A673 (cell line): Measurements from ENCODE around the gene DGKH. TPM values are rescaled to one million over a fixed set of nuclear protein-coding genes. Genes with fewer than 3 reads are reported as not detected.

Experiments used
- BruUV-seq: library from RNA; stranded (reverse); fragments of 400-500 nt; replicated peaks from 2 replicates; lab custom pipeline; 2021; lab: Mats Ljungman, UMichigan
- CTCF ChIA-PET: fragments of 300-600 bp; sonication (Branson Sonifier 250); formaldehyde crosslinking; loops from one replicate; lab custom pipeline; 2022; ENCODE audit warnings: antibody characterized with exemption; lab: Charles Lee
- POLR2A ChIA-PET: fragments of 300-600 bp; sonication (Branson Sonifier 250); formaldehyde crosslinking; loops from one replicate; lab custom pipeline; 2022; ENCODE audit warnings: antibody characterized with exemption; ENCODE audit not compliant: low non-redundant PET; lab: Charles Lee
- DNase-seq: peaks from one replicate; pipeline ENCODE4 v3.0.0-alpha.2; 2015; ENCODE audit warnings: low spot score
- H3K27ac ChIP-seq: fragments of 200-600 bp; sonication (generic); 2 replicates; pipeline ENCODE4 v1.5.1; 2016; ENCODE audit warnings: mixed run types, low read depth, mild to moderate bottlenecking, mixed read lengths, antibody characterized with exemption, low read length; ENCODE audit not compliant: poor library complexity, severe bottlenecking
- H3K27me3 ChIP-seq: fragments of 200-600 bp; sonication (generic); replicated peaks from 2 replicates; pipeline ENCODE4 v1.6.1; 2017; ENCODE audit warnings: mixed run types, low read depth, mild to moderate bottlenecking, mixed read lengths, antibody characterized with exemption, low read length; ENCODE audit not compliant: insufficient read depth, poor library complexity
- H3K36me3 ChIP-seq: fragments of 200-600 bp; sonication (generic); 2 replicates; pipeline ENCODE4 v1.6.1; 2016; ENCODE audit warnings: mixed run types, mild to moderate bottlenecking, mixed read lengths, antibody characterized with exemption, low read length; ENCODE audit not compliant: insufficient read depth, poor library complexity, severe bottlenecking
- H3K4me1 ChIP-seq: fragments of 200-600 bp; sonication (generic); 2 replicates; pipeline ENCODE4 v1.6.1; 2017; ENCODE audit warnings: mixed run types, mild to moderate bottlenecking, mixed read lengths, antibody characterized with exemption, low read length; ENCODE audit not compliant: insufficient read depth, poor library complexity, severe bottlenecking
- H3K4me3 ChIP-seq: fragments of 200-600 bp; sonication (generic); 2 replicates; pipeline ENCODE4 v1.5.1; 2016; ENCODE audit warnings: low read depth, mixed run types, mild to moderate bottlenecking, mixed read lengths, low read length; ENCODE audit not compliant: poor library complexity, severe bottlenecking
- H3K9me3 ChIP-seq: fragments of 200-600 bp; sonication (generic); 2 replicates; pipeline ENCODE4 v1.6.1; 2016; ENCODE audit warnings: mixed run types, low read depth, mild to moderate bottlenecking, mixed read lengths, antibody characterized with exemption, low read length; ENCODE audit not compliant: poor library complexity, severe bottlenecking
- CTCF ChIP-seq: fragments of 300-800, 200-600 bp; sonication (generic); conservative IDR thresholded peaks from 2 replicates; pipeline ENCODE4 v1.5.1; 2017; ENCODE audit warnings: low read depth, mild to moderate bottlenecking, antibody characterized with exemption, low read length, moderate library complexity, mixed read lengths
- EZH2 ChIP-seq: fragments of 200-600 bp; sonication (generic); IDR thresholded peaks from 2 replicates; pipeline ENCODE4 v1.6.1; 2017; ENCODE audit warnings: borderline replicate concordance, low read depth, mild to moderate bottlenecking, mixed read lengths, antibody characterized with exemption, low read length; ENCODE audit not compliant: poor library complexity, severe bottlenecking
- intact Hi-C: fragments of 100-400 bp; cut with micrococcal nuclease; formaldehyde crosslinking; loops from one replicate; pipeline ENCODE4 v1.10.0; 2022; ENCODE audit not compliant: unreplicated experiment
- total RNA-seq: library from RNA; stranded (reverse); gene quantifications from 2 replicates; pipeline ENCODE4 v1.2.3, GENCODE V29; 2021

DGKH gene
- total RNA-seq, 1 experiment from 2014 or later = 13.8 TPM

GRCh38 chr13:42119875-42120274, 71.4 kb downstream of the DGKH start:
- intact Hi-C loops = loop anchor here (10.0 kb wide), 2 partner anchors 215 to 735 kb away; no protein-coding TSS in a partner anchor
- no peak for DNase-seq
- POLR2A ChIA-PET = no interaction called here
- Histone ChIP-seq H3K4me1 (no peaks in the 10 kb centered on the region), H3K36me3 (no peaks in the 10 kb centered on the region), H3K4me3 (no peak overlapping the region), H3K27ac (no peak overlapping the region), H3K27me3 (no peaks in the 10 kb centered on the region), H3K9me3 (no peaks in the 10 kb centered on the region)
- no TSS peak for BruUV-seq
- CTCF ChIA-PET = no interaction called here
- TF ChIP-seq CTCF (no peak), EZH2 (no peak)

GRCh38 chr13:42123600-42123999, 75.2 kb downstream of the DGKH start:
- intact Hi-C loops = no loop called here
- H3K4me1 ChIP-seq = no peaks in the 10 kb centered on the region
- no peak overlapping the region for H3K4me3 ChIP-seq
- no peaks in the 10 kb centered on the region for H3K36me3 ChIP-seq
- DNase-seq = no peak
- H3K27me3 ChIP-seq = no peaks in the 10 kb centered on the region
- ChIA-PET CTCF (no interaction called here), POLR2A (no interaction called here)
- no peak overlapping the region for H3K27ac ChIP-seq
- no peak for TF ChIP-seq CTCF
- no peaks in the 10 kb centered on the region for H3K9me3 ChIP-seq
- no TSS peak for BruUV-seq

- intact Hi-C loops = no loop called here
- no peak for DNase-seq
- Histone ChIP-seq H3K27me3 (no peaks in the 10 kb centered on the region), H3K27ac (no peak overlapping the region), H3K4me1 (no peaks in the 10 kb centered on the region), H3K4me3 (no peak overlapping the region), H3K36me3 (no peaks in the 10 kb centered on the region), H3K9me3 (no peaks in the 10 kb centered on the region)
- ChIA-PET POLR2A (no interaction called here), CTCF (no interaction called here)
- no TSS peak for BruUV-seq
- TF ChIP-seq EZH2 (no peak), CTCF (no peak)
Observed at GRCh38 chr13:42125046-42125445, 76.6 kb downstream of the DGKH start.
